GM21381 (cell line): Measurements from ENCODE around the gene SHISA6.

Source experiments
- ATAC-seq: cut with Tn5 transposase; IDR thresholded peaks from one replicate; pipeline ENCODE4 v1.9.1; 2021; ENCODE audit warnings: mild to moderate bottlenecking, moderate library complexity; ENCODE audit not compliant: unreplicated experiment

The SHISA6 gene

GRCh38 chr17:11340803-11341202 lies 99.8 kb downstream of the SHISA6 start:
- ATAC-seq, result no peak

GRCh38 chr17:11342138-11342537 lies 101.1 kb downstream of the SHISA6 start:
- ATAC-seq, result no peak

- ATAC-seq, result no peak
Observed at GRCh38 chr17:11349106-11349505, 108.1 kb downstream of the SHISA6 start.

- ATAC-seq, result no peak
Observed at GRCh38 chr17:11351479-11351878, 110.5 kb downstream of the SHISA6 start.

GRCh38 chr17:11353601-11354000 lies 112.6 kb downstream of the SHISA6 start:
- no peak for ATAC-seq

GRCh38 chr17:11356371-11356770 lies 115.4 kb downstream of the SHISA6 start:
- ATAC-seq, result no peak

- ATAC-seq, result no peak
Observed at GRCh38 chr17:11363565-11364117, 122.6 kb downstream of the SHISA6 start.

GRCh38 chr17:11366272-11366850 lies 125.3 kb downstream of the SHISA6 start:
- no peak for ATAC-seq

- no peak for ATAC-seq
Observed at GRCh38 chr17:11369575-11369974, 128.6 kb downstream of the SHISA6 start.

- no peak for ATAC-seq
Observed at GRCh38 chr17:11372692-11373091, 131.7 kb downstream of the SHISA6 start.

- ATAC-seq, result no peak
Observed at GRCh38 chr17:11378506-11378905, 137.5 kb downstream of the SHISA6 start.

- ATAC-seq, result no peak
Observed at GRCh38 chr17:11380761-11381160, 139.7 kb downstream of the SHISA6 start.

GRCh38 chr17:11383157-11383556 lies 142.1 kb downstream of the SHISA6 start:
- ATAC-seq, result no peak

GRCh38 chr17:11384131-11384530 lies 143.1 kb downstream of the SHISA6 start:
- no peak for ATAC-seq

GRCh38 chr17:11387610-11388009 lies 146.6 kb downstream of the SHISA6 start:
- ATAC-seq, result no peak

- ATAC-seq, result no peak
Observed at GRCh38 chr17:11388054-11388453, 147.0 kb downstream of the SHISA6 start.

GRCh38 chr17:11389583-11389982 lies 148.6 kb downstream of the SHISA6 start:
- ATAC-seq, result no peak

GRCh38 chr17:11391134-11391533 lies 150.1 kb downstream of the SHISA6 start:
- ATAC-seq, result no peak

- no peak for ATAC-seq
Observed at GRCh38 chr17:11404431-11405276, 163.6 kb downstream of the SHISA6 start.

- ATAC-seq, result no peak
Observed at GRCh38 chr17:11406716-11407115, 165.7 kb downstream of the SHISA6 start.

- no peak for ATAC-seq
Observed at GRCh38 chr17:11412654-11413053, 171.6 kb downstream of the SHISA6 start.

- ATAC-seq, result no peak
Observed at GRCh38 chr17:11418342-11418741, 177.3 kb downstream of the SHISA6 start.
